Loucy (cell line): Measurements from ENCODE around the gene FABP1.

Experiments used
- H2AFZ ChIP-seq: fragments of 200-600 bp; sonication (generic); 2 replicates; pipeline ENCODE4 v1.6.0; 2016; ENCODE audit warnings: antibody characterized with exemption, mild to moderate bottlenecking, low read length, moderate library complexity
- H3F3A ChIP-seq: fragments of 200-600 bp; 2 replicates; pipeline ENCODE4 v1.6.0; 2016; ENCODE audit warnings: antibody characterized with exemption, low read depth, mild to moderate bottlenecking
- H3K27me3 ChIP-seq: fragments of 200-600 bp; sonication (generic); 2 replicates; pipeline ENCODE4 v1.6.1; 2014; ENCODE audit warnings: low read length, mild to moderate bottlenecking; ENCODE audit not compliant: insufficient read depth, poor library complexity, severe bottlenecking
- H3K36me3 ChIP-seq: fragments of 200-600 bp; sonication (generic); 2 replicates; pipeline ENCODE4 v1.6.1; 2016; ENCODE audit warnings: low read length; ENCODE audit not compliant: insufficient read depth
- H3K4me1 ChIP-seq: fragments of 200-600 bp; sonication (generic); 2 replicates; pipeline ENCODE4 v1.5.1; 2014; ENCODE audit warnings: low read length, mild to moderate bottlenecking; ENCODE audit not compliant: insufficient read depth, poor library complexity, severe bottlenecking
- H3K4me2 ChIP-seq: fragments of 200-600 bp; sonication (generic); 2 replicates; pipeline ENCODE4 v1.6.0; 2014; ENCODE audit warnings: antibody characterized with exemption, low read length, low read depth, mild to moderate bottlenecking; ENCODE audit not compliant: poor library complexity, severe bottlenecking
- H3K4me3 ChIP-seq: fragments of 200-600 bp; sonication (generic); 2 replicates; pipeline ENCODE4 v1.5.1; 2014; ENCODE audit warnings: low read length, mild to moderate bottlenecking, mixed read lengths; ENCODE audit not compliant: poor library complexity, severe bottlenecking
- H3K79me2 ChIP-seq: fragments of 200-600 bp; sonication (generic); 2 replicates; pipeline ENCODE4 v1.6.1; 2014; ENCODE audit warnings: low read length; ENCODE audit not compliant: insufficient read depth
- H3K9ac ChIP-seq: fragments of 200-600 bp; sonication (generic); 2 replicates; pipeline ENCODE4 v1.6.0; 2014; ENCODE audit warnings: mild to moderate bottlenecking, low read depth, low read length, moderate library complexity; ENCODE audit not compliant: poor library complexity, severe bottlenecking
- H3K9me2 ChIP-seq: fragments of 200-600 bp; sonication (generic); replicated peaks from 2 replicates; pipeline ENCODE4 v1.6.1; 2016; ENCODE audit warnings: low read depth, low read length, mixed read lengths
- H3K9me3 ChIP-seq: fragments of 200-600 bp; sonication (generic); 2 replicates; pipeline ENCODE4 v1.6.1; 2014; ENCODE audit warnings: mild to moderate bottlenecking, antibody characterized with exemption, low read length, low read depth; ENCODE audit not compliant: insufficient read depth
- H4K20me1 ChIP-seq: fragments of 200-600 bp; sonication (generic); 2 replicates; pipeline ENCODE4 v1.6.0; 2014; ENCODE audit warnings: antibody characterized with exemption, low read length, mild to moderate bottlenecking; ENCODE audit not compliant: insufficient read depth, poor library complexity, severe bottlenecking
- EZH2phosphoT487 ChIP-seq: fragments of 200-600 bp; IDR thresholded peaks from 2 replicates; pipeline ENCODE4 v1.6.1; 2018; ENCODE audit warnings: antibody characterized with exemption, mild to moderate bottlenecking, moderate library complexity, borderline replicate concordance
- TF ChIP-seq, protein P1 (sequence below): fragments of 200-600 bp; sonication (generic); conservative IDR thresholded peaks from 2 replicates; pipeline ENCODE4 v1.5.1; 2014; ENCODE audit warnings: mild to moderate bottlenecking, antibody characterized with exemption, low read length

FABP1 gene

DNA sequence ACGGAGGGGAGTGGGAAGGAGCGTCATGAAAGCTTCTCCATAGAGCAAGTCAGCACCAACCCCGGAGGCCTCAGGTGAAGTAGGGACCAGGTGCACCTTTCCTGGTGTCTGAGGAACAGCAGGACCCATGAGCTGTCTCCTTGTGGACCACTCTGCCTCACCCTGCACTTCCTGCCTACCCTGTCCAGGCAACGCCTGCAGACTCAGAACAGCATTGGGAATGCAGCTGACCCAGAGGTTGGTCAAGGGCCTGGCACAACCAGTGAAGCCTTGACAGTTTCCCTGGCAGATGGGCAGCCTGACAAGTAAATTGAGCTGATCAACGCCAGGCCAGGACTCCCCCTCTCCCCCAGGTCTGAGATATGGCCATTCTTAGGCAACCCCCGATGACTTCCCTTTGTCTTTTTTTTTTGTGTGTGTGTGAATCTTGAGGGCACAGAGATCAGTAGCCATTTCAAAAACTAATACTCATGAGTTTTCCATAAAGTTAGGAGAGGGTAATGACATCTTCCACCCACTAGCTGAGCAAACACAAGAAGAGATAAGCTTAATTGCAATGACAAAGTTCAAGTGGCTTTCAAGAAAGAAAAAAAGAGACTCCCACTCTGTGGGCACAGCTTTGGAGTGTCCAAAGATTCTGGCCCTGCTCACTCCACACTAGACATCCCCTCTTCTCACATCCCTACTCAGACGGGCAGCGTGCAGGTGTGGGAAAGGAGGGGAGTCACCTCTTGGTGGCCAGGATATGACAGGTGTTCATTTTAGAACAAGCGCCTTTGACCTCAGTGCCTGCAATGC lies 3.5 kb upstream of the FABP1 start:
- Histone ChIP-seq H3F3A (no peaks in the 10 kb centered on the region), H3K36me3 (no peaks in the 10 kb centered on the region), H3K9me2 (no peaks in the 10 kb centered on the region), H2AFZ (no peak overlapping the region), H3K9ac (no peak overlapping the region), H4K20me1 (no peaks in the 10 kb centered on the region), H3K4me1 (no peaks in the 10 kb centered on the region), H3K27me3 (no peaks in the 10 kb centered on the region), H3K9me3 (no peaks in the 10 kb centered on the region), H3K4me3 (no peak overlapping the region), H3K79me2 (no peaks in the 10 kb centered on the region), H3K4me2 (no peak overlapping the region)
- no peak for TF ChIP-seq EZH2phosphoT487
- TF ChIP-seq, protein P1, sequence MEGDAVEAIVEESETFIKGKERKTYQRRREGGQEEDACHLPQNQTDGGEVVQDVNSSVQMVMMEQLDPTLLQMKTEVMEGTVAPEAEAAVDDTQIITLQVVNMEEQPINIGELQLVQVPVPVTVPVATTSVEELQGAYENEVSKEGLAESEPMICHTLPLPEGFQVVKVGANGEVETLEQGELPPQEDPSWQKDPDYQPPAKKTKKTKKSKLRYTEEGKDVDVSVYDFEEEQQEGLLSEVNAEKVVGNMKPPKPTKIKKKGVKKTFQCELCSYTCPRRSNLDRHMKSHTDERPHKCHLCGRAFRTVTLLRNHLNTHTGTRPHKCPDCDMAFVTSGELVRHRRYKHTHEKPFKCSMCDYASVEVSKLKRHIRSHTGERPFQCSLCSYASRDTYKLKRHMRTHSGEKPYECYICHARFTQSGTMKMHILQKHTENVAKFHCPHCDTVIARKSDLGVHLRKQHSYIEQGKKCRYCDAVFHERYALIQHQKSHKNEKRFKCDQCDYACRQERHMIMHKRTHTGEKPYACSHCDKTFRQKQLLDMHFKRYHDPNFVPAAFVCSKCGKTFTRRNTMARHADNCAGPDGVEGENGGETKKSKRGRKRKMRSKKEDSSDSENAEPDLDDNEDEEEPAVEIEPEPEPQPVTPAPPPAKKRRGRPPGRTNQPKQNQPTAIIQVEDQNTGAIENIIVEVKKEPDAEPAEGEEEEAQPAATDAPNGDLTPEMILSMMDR = no peak

GRCh38 chr2:88129313-88129959 lies 1.6 kb upstream of the FABP1 start:
- TF ChIP-seq EZH2phosphoT487 = no peak
- TF ChIP-seq, protein P1 = no peak

GRCh38 chr2:88128654-88129312 lies 921 bp upstream of the FABP1 start:
- TF ChIP-seq, protein P1 = no peak
- no peak for TF ChIP-seq EZH2phosphoT487
- no peak overlapping the region for H2AFZ ChIP-seq
- no peak overlapping the region for H3K4me3 ChIP-seq
- no peaks in the 10 kb centered on the region for H3K36me3 ChIP-seq
- H3K9ac ChIP-seq = no peak overlapping the region
- H3K9me3 ChIP-seq = no peaks in the 10 kb centered on the region
- H3F3A ChIP-seq = no peaks in the 10 kb centered on the region
- H3K79me2 ChIP-seq = no peaks in the 10 kb centered on the region
- no peaks in the 10 kb centered on the region for H3K4me1 ChIP-seq
- H3K9me2 ChIP-seq = no peaks in the 10 kb centered on the region
- no peaks in the 10 kb centered on the region for H3K27me3 ChIP-seq
- no peak overlapping the region for H3K4me2 ChIP-seq
- H4K20me1 ChIP-seq = no peaks in the 10 kb centered on the region

More at GRCh38 chr2:88129313-88129959, 1.6 kb upstream of the FABP1 start:
- Histone ChIP-seq H3K9ac (no peak overlapping the region), H3K9me2 (no peaks in the 10 kb centered on the region), H2AFZ (no peak overlapping the region), H3F3A (no peaks in the 10 kb centered on the region), H3K79me2 (no peaks in the 10 kb centered on the region), H3K4me2 (no peak overlapping the region), H3K4me1 (no peaks in the 10 kb centered on the region), H3K4me3 (no peak overlapping the region), H3K27me3 (no peaks in the 10 kb centered on the region), H3K9me3 (no peaks in the 10 kb centered on the region), H4K20me1 (no peaks in the 10 kb centered on the region), H3K36me3 (no peaks in the 10 kb centered on the region)
